HepG2 (cell line): ENCODE results near the gene DHRS13. TPM values are rescaled to one million over a fixed set of nuclear protein-coding genes. Genes with fewer than 3 reads are reported as not detected.

Experiments
- ATAC-seq: fragments of 200-7000 bp; cut with Tn5 transposase; 3 replicates; pipeline ENCODE4 v1.9.1; 2020; ENCODE audit warnings: mild to moderate bottlenecking, moderate library complexity
- BruUV-seq: library from RNA; stranded (reverse); fragments of 400-500 nt; replicated peaks from 2 replicates; lab custom pipeline; 2021; lab: Mats Ljungman, UMichigan
- CTCF ChIA-PET: fragments of 300-600 bp; formaldehyde crosslinking; extraction: SDS; loops from one replicate; lab custom pipeline; 2021; ENCODE audit warnings: low total read pairs, inconsistent platforms, low intra/inter-chr PET ratio; lab: Yijun Ruan, JAX
- POLR2A ChIA-PET: fragments of 350-600 bp; sonication (Branson Sonifier 250); formaldehyde crosslinking; loops from one replicate; lab custom pipeline; 2020; ENCODE audit warnings: antibody characterized with exemption, inconsistent platforms; lab: Yijun Ruan, JAX
- DNase-seq: peaks from one replicate; pipeline ENCODE4 v3.0.0-alpha.2; 2015; ENCODE audit warnings: low spot score
- FAIRE-seq: peaks from 3 replicates; lab custom pipeline; 2011; peaks lifted over from hg19 to GRCh38; lab: Jason Lieb, UNC
- H2AFZ ChIP-seq: one replicate; pipeline ENCODE4 v1.6.1; 2011; ENCODE audit warnings: low read length, inconsistent platforms
- H3K27ac ChIP-seq: fragments of 300-600 bp; 3 replicates; pipeline ENCODE4 v1.8.0; 2011; ENCODE audit warnings: mixed run types, mild to moderate bottlenecking, mixed read lengths, low read length, inconsistent platforms; ENCODE audit not compliant: insufficient read depth; ENCODE audit errors: extremely low read length
- H3K27me3 ChIP-seq, 2 experiments: fragments of 200-600 bp in 1 of 2; 2 replicates in 1 of 2; 3 replicates in 1 of 2; pipeline versions ENCODE4 v1.6.0 to v1.8.0; 2011; ENCODE audit warnings: low read length in 2 of 2, mild to moderate bottlenecking in 2 of 2, moderate library complexity in 2 of 2, inconsistent platforms in 1 of 2; ENCODE audit not compliant: insufficient read depth in 2 of 2, control insufficient read depth in 1 of 2
- H3K36me3 ChIP-seq, 2 experiments: fragments of 200-600 bp in 1 of 2; replicated peaks in 1 of 2; 2 replicates in 1 of 2; 3 replicates in 1 of 2; pipeline versions ENCODE4 v1.5.1 to v1.8.0; 2011; ENCODE audit warnings: low read length in 2 of 2, inconsistent platforms in 1 of 2; ENCODE audit not compliant: insufficient read depth in 2 of 2, control insufficient read depth in 1 of 2
- H3K4me1 ChIP-seq: 2 replicates; pipeline ENCODE4 v1.5.1; 2012; ENCODE audit warnings: low read length, inconsistent platforms; ENCODE audit not compliant: insufficient read depth
- H3K4me2 ChIP-seq: 2 replicates; pipeline ENCODE4 v1.6.0; 2011; ENCODE audit warnings: low read depth, low read length, inconsistent platforms
- H3K4me3 ChIP-seq, 3 experiments: fragments of 200-600 bp in 1 of 3; sonication (generic), shearing (Covaris generic) in 1 of 3; replicated peaks in 1 of 3; 2 replicates each; pipeline ENCODE4 v1.5.1; 2011 to 2016; ENCODE audit warnings: low read length in 3 of 3, inconsistent platforms in 2 of 3, low read depth in 2 of 3, mild to moderate bottlenecking in 2 of 3, control low read depth in 1 of 3, mixed read lengths in 1 of 3; ENCODE audit not compliant: insufficient read depth in 1 of 3
- H3K79me2 ChIP-seq: one replicate; pipeline ENCODE4 v1.6.1; 2011; ENCODE audit warnings: low read length, inconsistent platforms; ENCODE audit not compliant: insufficient read depth
- H3K9ac ChIP-seq: 2 replicates; pipeline ENCODE4 v1.6.0; 2011; ENCODE audit warnings: mild to moderate bottlenecking, low read depth, low read length, inconsistent platforms; ENCODE audit not compliant: insufficient read depth
- H3K9me3 ChIP-seq: 2 replicates; pipeline ENCODE4 v1.5.1; 2012; ENCODE audit warnings: mild to moderate bottlenecking, low read length
- H4K20me1 ChIP-seq: 2 replicates; pipeline ENCODE4 v1.6.0; 2011; ENCODE audit warnings: inconsistent platforms, mild to moderate bottlenecking, low read length, moderate library complexity; ENCODE audit not compliant: insufficient read depth
- KDM2A ChIP-seq: sonication (generic); formaldehyde crosslinking; IDR thresholded peaks from 2 replicates; pipeline ENCODE4 v1.4.0; 2020; ENCODE audit warnings: low read depth, missing genetic modification reagents, borderline replicate concordance
- MAF1 ChIP-seq: sonication (generic); formaldehyde crosslinking; IDR thresholded peaks from 2 replicates; pipeline ENCODE4 v1.5.0; 2020; ENCODE audit warnings: missing genetic modification reagents, borderline replicate concordance
- NRL ChIP-seq: sonication (generic); formaldehyde crosslinking; IDR thresholded peaks from 2 replicates; pipeline ENCODE4 v1.5.0; 2020; ENCODE audit warnings: missing genetic modification reagents, mild to moderate bottlenecking, moderate library complexity, borderline replicate concordance
- SMAD9 ChIP-seq: sonication (generic); formaldehyde crosslinking; IDR thresholded peaks from 2 replicates; pipeline ENCODE4 v1.5.1; 2020; ENCODE audit warnings: mild to moderate bottlenecking, missing genetic modification reagents
- SSRP1 ChIP-seq: IDR thresholded peaks from 2 replicates; pipeline ENCODE4 v1.6.1; 2016; ENCODE audit warnings: control low read depth
- TCF12 ChIP-seq, 2 experiments: fragments of 450-650 bp in 1 of 2; sonication (generic) in 1 of 2; formaldehyde crosslinking in 1 of 2; IDR thresholded peaks; 2 replicates each; pipeline versions ENCODE4 v1.6.1 to v1.8.0; 2017 to 2022; ENCODE audit warnings: antibody characterized with exemption in 1 of 2, mild to moderate bottlenecking in 1 of 2, missing genetic modification reagents in 1 of 2, moderate library complexity in 1 of 2
- TOPORS ChIP-seq: sonication (generic); formaldehyde crosslinking; IDR thresholded peaks from 2 replicates; pipeline ENCODE4 v1.8.0; 2023; ENCODE audit warnings: mild to moderate bottlenecking, missing genetic modification reagents
- ZBTB39 ChIP-seq: sonication (generic); formaldehyde crosslinking; IDR thresholded peaks from 2 replicates; pipeline ENCODE4 v1.5.0; 2020; ENCODE audit warnings: missing genetic modification reagents
- ZNF12 ChIP-seq: sonication (generic); formaldehyde crosslinking; IDR thresholded peaks from 2 replicates; pipeline ENCODE4 v1.5.0; 2020; ENCODE audit warnings: missing genetic modification reagents
- ZNF343 ChIP-seq: sonication (generic); formaldehyde crosslinking; IDR thresholded peaks from 2 replicates; pipeline ENCODE4 v1.4.0; 2020; ENCODE audit warnings: mild to moderate bottlenecking, missing genetic modification reagents
- WGBS: methylation state at CpG from one replicate; pipeline ENCODE4 v1.1.6; 2017; ENCODE audit warnings: low lambda C conversion rate; 5-methylcytosine and 5-hydroxymethylcytosine counted together
- in situ Hi-C: cut with HindIII; loops from 2 replicates; pipeline ENCODE4 v1.10.0; 2017; ENCODE audit warnings: low pct_unique_long_range_greater_than_20kb; ENCODE audit not compliant: extremely low pct_ligation_motif_present
- intact Hi-C: fragments of 100-400 bp; cut with micrococcal nuclease; formaldehyde crosslinking; loops from one replicate; pipeline ENCODE4 v1.10.0; 2022; ENCODE audit not compliant: unreplicated experiment
- polyA plus RNA-seq, 8 experiments: library from polyadenylated mRNA; depleted of rRNA in 3 of 8; stranded (reverse) in 7 of 8; unstranded in 1 of 8; fragments of >200 nt; fragmentation: Illumina TruSeq in 4 of 8; extraction: Trizol in 4 of 8; gene quantifications; 2 replicates each; pipeline versions ENCODE4 v1.2.1 to v1.2.3, GENCODE V29; 2011 to 2016; ENCODE audit warnings: low read depth in 4 of 8, missing spikeins in 1 of 8, mixed read lengths in 1 of 8; ENCODE audit not compliant: insufficient read depth in 1 of 8
- total RNA-seq, 5 experiments: library from RNA; depleted of rRNA; stranded (reverse); fragments of >200 nt; fragmentation: Illumina TruSeq; extraction: Trizol; gene quantifications; 2 replicates each; pipeline ENCODE4 v1.2.3, GENCODE V29; 2016; ENCODE audit warnings: low read depth in 1 of 5

DHRS13 gene
- total and polyA plus RNA-seq, 2 of the 13 experiments (the other 11 are each of a cell fraction or from before 2014, with no cell fraction given), result 11.8 to 12.6 TPM

GRCh38 chr17:28889996-28890395 is 12.9 kb downstream of the DHRS13 start:
- H3K9ac ChIP-seq, result no peak overlapping the region

GRCh38 chr17:28888832-28889231 is 14.0 kb downstream of the DHRS13 start:
- peaks cover 11% of the 10 kb centered on the region for H3K4me1 ChIP-seq
- ChIA-PET POLR2A (no interaction called here), CTCF (no interaction called here)
- no peaks in the 10 kb centered on the region for H3K9me3 ChIP-seq
- 100% methylated on average over 7 of the region's 7 CpGs for WGBS
- H3K4me2 ChIP-seq, result no peak overlapping the region
- no peak overlapping the region for H2AFZ ChIP-seq
- H3K27me3 ChIP-seq, result no peaks in the 10 kb centered on the region
- peaks cover under 1% of the 10 kb centered on the region for H3K79me2 ChIP-seq
- H4K20me1 ChIP-seq, result no peaks in the 10 kb centered on the region
- no TSS peak for BruUV-seq
- ATAC-seq, result no peak
- intact Hi-C loops, result no loop called here
- TF ChIP-seq TOPORS (CRISPR knock-in tag) (no peak), MAF1 (CRISPR knock-in tag) (no peak), SSRP1 (CRISPR knock-in tag) (no peak), TCF12 (IDR thresholded peaks at IDR 0.05) (no peak), TCF12 (CRISPR knock-in tag; IDR thresholded peaks at IDR 0.05) (no peak), ZBTB39 (no peak), ZNF343 (no peak), SMAD9 (CRISPR knock-in tag) (no peak), NRL (CRISPR knock-in tag) (no peak)
- peaks cover 5 to 19% of the 10 kb centered on the region in 2 experiments; a peak in 3 of 5 replicates for H3K36me3 ChIP-seq
- no peak overlapping the region for H3K4me3 ChIP-seq
- H3K9ac ChIP-seq, result no peak overlapping the region
- H3K27ac ChIP-seq, result no peak overlapping the region
- in situ Hi-C loops, result loop anchor here (10.0 to 25.0 kb wide), 2 partner anchors 124 to 252 kb away; partner anchors contain the start of gene BLTP2
- DNase-seq, result no peak
- FAIRE-seq, result no peak

More at GRCh38 chr17:28889996-28890395, 12.9 kb downstream of the DHRS13 start:
- Histone ChIP-seq H3K27ac (no peak overlapping the region), H3K36me3 (peaks cover 3 to 9% of the 10 kb centered on the region in 2 experiments; a peak in 3 of 5 replicates), H3K9me3 (no peaks in the 10 kb centered on the region), H3K79me2 (peaks cover 3% of the 10 kb centered on the region), H2AFZ (no peak overlapping the region), H3K4me2 (no peak overlapping the region), H3K4me3 (no peak overlapping the region), H3K27me3 (no peaks in the 10 kb centered on the region), H3K4me1 (peaks cover 17% of the 10 kb centered on the region), H4K20me1 (no peaks in the 10 kb centered on the region)
- FAIRE-seq (no peak), ATAC-seq (no peak), DNase-seq (no peak)
- TF ChIP-seq KDM2A (CRISPR knock-in tag) (no peak), ZNF12 (CRISPR knock-in tag) (no peak)
- CTCF ChIA-PET, result no interaction called here
- 96% methylated on average over 5 of the region's 5 CpGs for WGBS
- intact Hi-C loops, result no loop called here
- in situ Hi-C loops, result loop anchor here (10.0 to 25.0 kb wide), 2 partner anchors 125 to 253 kb away; partner anchors contain the start of gene BLTP2
- BruUV-seq, result no TSS peak
- POLR2A ChIA-PET, result no interaction called here
